Measurements from ENCODE around the gene R3HDM4. TPM values are rescaled to one million over a fixed set of nuclear protein-coding genes. Genes with fewer than 3 reads are reported as not detected.
"Not testable (repeated sequence)": the region's sequence is repeated elsewhere in the genome, so short reads cannot be mapped to it uniquely, and the experiment has no call there.

The R3HDM4 gene
- polyA plus RNA-seq, 4 donors: 44.0 to 61.4 (median 46.7) TPM

GRCh38 chr19:878751-879561 lies 34.1 kb downstream of the R3HDM4 start:
- not testable (repeated sequence) for DNase-seq (ENCODE audit: low read depth in 4 of 4, low spot score in 3 of 4)

GRCh38 chr19:877992-878660 lies 34.9 kb downstream of the R3HDM4 start:
- DNase-seq (ENCODE audit: low read depth in 4 of 4, low spot score in 3 of 4): not testable (repeated sequence)

- no peak for DNase-seq (ENCODE audit: low read depth in 4 of 4, low spot score in 3 of 4)
These were observed 36.2 kb downstream of the R3HDM4 start for GRCh38 chr19:876780-877314.

GRCh38 chr19:876089-876488 lies 36.9 kb downstream of the R3HDM4 start:
- no peak for DNase-seq (ENCODE audit: low read depth in 4 of 4, low spot score in 3 of 4)

- DNase-seq (ENCODE audit: low read depth in 4 of 4, low spot score in 3 of 4): no peak
These were observed 37.6 kb downstream of the R3HDM4 start for GRCh38 chr19:875265-875879.

GRCh38 chr19:873561-874041 lies 39.4 kb downstream of the R3HDM4 start:
- no peak for DNase-seq (ENCODE audit: low read depth in 4 of 4, low spot score in 3 of 4)

GRCh38 chr19:873084-873483 lies 39.9 kb downstream of the R3HDM4 start:
- DNase-seq (ENCODE audit: low read depth in 4 of 4, low spot score in 3 of 4): no peak

GRCh38 chr19:872266-872951 lies 40.6 kb downstream of the R3HDM4 start:
- DNase-seq (ENCODE audit: low read depth in 4 of 4, low spot score in 3 of 4): no peak

GRCh38 chr19:871446-872265 lies 41.4 kb downstream of the R3HDM4 start:
- DNase-seq (ENCODE audit: low read depth in 4 of 4, low spot score in 3 of 4): no peak

- DNase-seq (ENCODE audit: low read depth in 4 of 4, low spot score in 3 of 4): no peak
These were observed 42.0 kb downstream of the R3HDM4 start for GRCh38 chr19:870963-871401.

- DNase-seq (ENCODE audit: low read depth in 4 of 4, low spot score in 3 of 4): no peak
These were observed 42.7 kb downstream of the R3HDM4 start for GRCh38 chr19:870314-870713.

GRCh38 chr19:869245-870177 lies 43.5 kb downstream of the R3HDM4 start:
- DNase-seq (ENCODE audit: low read depth in 4 of 4, low spot score in 3 of 4): no peak

GRCh38 chr19:868458-869244 lies 44.4 kb downstream of the R3HDM4 start:
- no peak for DNase-seq (ENCODE audit: low read depth in 4 of 4, low spot score in 3 of 4)

- DNase-seq (ENCODE audit: low read depth in 4 of 4, low spot score in 3 of 4): no peak
These were observed 45.1 kb downstream of the R3HDM4 start for GRCh38 chr19:867855-868457.

GRCh38 chr19:867301-867793 lies 45.7 kb downstream of the R3HDM4 start:
- no peak for DNase-seq (ENCODE audit: low read depth in 4 of 4, low spot score in 3 of 4)

- DNase-seq (ENCODE audit: low read depth in 4 of 4, low spot score in 3 of 4): no peak
These were observed 46.2 kb downstream of the R3HDM4 start for GRCh38 chr19:866769-867300.

- no peak for DNase-seq (ENCODE audit: low read depth in 4 of 4, low spot score in 3 of 4)
These were observed 49.8 kb downstream of the R3HDM4 start for GRCh38 chr19:863315-863620.

Measured in right renal pelvis (tissue), 4 donors.